B cell (primary cell): Measurements from ENCODE around the gene ZNF181. TPM values are rescaled to one million over a fixed set of nuclear protein-coding genes. Genes with fewer than 3 reads are reported as not detected.

Experiments
- ATAC-seq: fragments of 200-7000 bp; cut with Tn5 transposase; one replicate; pipeline ENCODE4 v1.10.0; 2021; ENCODE audit warnings: low read depth, mild to moderate bottlenecking, moderate number of reproducible peaks, moderate library complexity
- CTCF ChIA-PET: fragments of 350-600 bp; sonication (Branson Sonifier 250); formaldehyde crosslinking; loops from one replicate; lab custom pipeline; 2021; ENCODE audit warnings: antibody characterized with exemption, inconsistent platforms; lab: Charles Lee
- POLR2A ChIA-PET: fragments of 350-600 bp; sonication (Branson Sonifier 250); formaldehyde crosslinking; loops from one replicate; lab custom pipeline; 2021; ENCODE audit warnings: antibody characterized with exemption; lab: Charles Lee
- DNase-seq: peaks from one replicate; pipeline ENCODE4 v3.0.0; 2013
- H2AFZ ChIP-seq: 2 replicates; pipeline ENCODE4 v1.6.1; 2012; ENCODE audit warnings: mild to moderate bottlenecking, low read depth, low read length; ENCODE audit not compliant: insufficient read depth, poor library complexity, severe bottlenecking
- H3K27ac ChIP-seq, 2 donors: 1 replicate in 1 of 2; 2 replicates in 1 of 2; pipeline ENCODE4 v1.5.1; 2012 to 2013; ENCODE audit warnings: low read length in 2 of 2, mild to moderate bottlenecking in 2 of 2, moderate library complexity in 1 of 2
- H3K27me3 ChIP-seq, 4 experiments: fragments of 200-600 bp in 1 of 4; sonication (generic) in 1 of 4; replicated peaks in 1 of 4; 1 replicate in 2 of 4; 2 replicates in 2 of 4; pipeline versions ENCODE4 v1.6.1 to v1.7.0; 2013 to 2016; ENCODE audit warnings: low read length in 3 of 4, mild to moderate bottlenecking in 2 of 4, mixed read lengths in 1 of 4, moderate library complexity in 1 of 4; ENCODE audit not compliant: insufficient read depth in 4 of 4, control insufficient read depth in 3 of 4; ENCODE audit errors: control extremely low read depth in 1 of 4
- H3K36me3 ChIP-seq, 2 experiments: replicated peaks in 1 of 2; 1 replicate in 1 of 2; 2 replicates in 1 of 2; pipeline versions ENCODE4 v1.6.1 to v1.7.1; 2013; ENCODE audit warnings: low read length in 1 of 2; ENCODE audit not compliant: insufficient read depth in 2 of 2, control insufficient read depth in 1 of 2; ENCODE audit errors: control extremely low read depth in 1 of 2, extremely low read depth in 1 of 2
- H3K4me1 ChIP-seq, 2 donors: fragments of 200-600 bp in 1 of 2; sonication (generic) in 1 of 2; 1 replicate in 1 of 2; 2 replicates in 1 of 2; pipeline versions ENCODE4 v1.5.1 to v1.6.1; 2013 to 2017; ENCODE audit warnings: low read length in 2 of 2; ENCODE audit not compliant: control insufficient read depth in 2 of 2, insufficient read depth in 2 of 2
- H3K4me2 ChIP-seq: replicated peaks from 2 replicates; pipeline ENCODE3; 2012; ENCODE audit warnings: mild to moderate bottlenecking, low read depth, low read length; ENCODE audit not compliant: poor library complexity, severe bottlenecking
- H3K4me3 ChIP-seq, 5 experiments: fragments of 200-600 bp in 1 of 5; sonication (generic) in 1 of 5; 1 replicate in 3 of 5; 2 replicates in 2 of 5; pipeline versions ENCODE4 v1.5.1 to v1.7.0; 2011 to 2016; ENCODE audit warnings: low read length in 4 of 5, mild to moderate bottlenecking in 4 of 5, low read depth in 2 of 5, control low read depth in 1 of 5, moderate library complexity in 1 of 5; ENCODE audit not compliant: insufficient read depth in 1 of 5; ENCODE audit errors: control extremely low read depth in 1 of 5, extremely low read depth in 1 of 5
- H3K79me2 ChIP-seq: fragments of 200-600 bp; sonication (generic); one replicate; pipeline ENCODE4 v1.6.0; 2016; ENCODE audit warnings: low read length; ENCODE audit not compliant: control insufficient read depth, insufficient read depth
- H3K9ac ChIP-seq: fragments of 200-600 bp; sonication (generic); 2 replicates; pipeline ENCODE4 v1.6.1; 2017; ENCODE audit warnings: mild to moderate bottlenecking, low read length, moderate library complexity
- H3K9me3 ChIP-seq, 3 donors: one replicate each; pipeline versions ENCODE4 v1.6.1 to v1.7.1; 2013; ENCODE audit warnings: low read length in 2 of 3; ENCODE audit not compliant: control insufficient read depth in 2 of 3, insufficient read depth in 1 of 3; ENCODE audit errors: control extremely low read depth in 1 of 3
- H4K20me1 ChIP-seq: 2 replicates; pipeline ENCODE4 v1.6.0; 2012; ENCODE audit warnings: mild to moderate bottlenecking, low read length; ENCODE audit not compliant: insufficient read depth, control insufficient read depth, poor library complexity, severe bottlenecking
- H3K27ac Mint-ChIP-seq: one replicate; pipeline ENCODE4 v1.8.0; 2021; ENCODE audit warnings: mixed read lengths
- H3K27me3 Mint-ChIP-seq: one replicate; pipeline ENCODE4 v1.8.0; 2021; ENCODE audit warnings: mixed read lengths
- H3K4me1 Mint-ChIP-seq: one replicate; pipeline ENCODE4 v1.8.0; 2021; ENCODE audit warnings: mixed read lengths
- H3K4me3 Mint-ChIP-seq: one replicate; pipeline ENCODE4 v1.8.0; 2021; ENCODE audit warnings: mixed read lengths
- H3K9me3 Mint-ChIP-seq: one replicate; pipeline ENCODE4 v1.8.0; 2022; ENCODE audit warnings: mixed read lengths; ENCODE audit not compliant: insufficient read depth
- CTCF ChIP-seq: fragments of 200-600 bp; IDR thresholded peaks from one replicate; pipeline ENCODE4 v1.8.0; 2022; ENCODE audit warnings: antibody characterized with exemption, mild to moderate bottlenecking
- EZH2 ChIP-seq: IDR thresholded peaks from 2 replicates; pipeline ENCODE4 v1.6.1; 2012; ENCODE audit warnings: borderline replicate concordance, low read depth, mild to moderate bottlenecking, moderate library complexity, low read length; ENCODE audit not compliant: insufficient read depth, poor library complexity, severe bottlenecking
- WGBS: methylation state at CpG from one replicate; pipeline ENCODE4 v1.1.5; 2013; ENCODE audit warnings: missing lambda C conversion rate; ENCODE audit not compliant: insufficient coverage; 5-methylcytosine and 5-hydroxymethylcytosine counted together
- intact Hi-C: fragments of 100-400 bp; cut with micrococcal nuclease; formaldehyde crosslinking; loops from one replicate; pipeline ENCODE4 v1.10.0; 2022
- polyA plus RNA-seq: library from polyadenylated mRNA; depleted of rRNA; stranded (reverse); fragments of >200 nt; gene quantifications from 2 replicates; pipeline ENCODE4 v1.2.3, GENCODE V29; 2012
- total RNA-seq, 2 donors: library from RNA; stranded (reverse); fragments of 120-200 nt in 1 of 2; gene quantifications; 1 replicate in 1 of 2; 2 replicates in 1 of 2; pipeline versions ENCODE4 v1.2.3 to v1.2.4, GENCODE V29; 2013 to 2022

The ZNF181 gene
- total and polyA plus RNA-seq, 2 donors (not counting 1 experiment from before 2014, with no cell fraction given), result 11.7 to 13.8 TPM

- H3K9me3 ChIP-seq, result peaks cover 2 to 18% (median 8%) of the 10 kb centered on the region in 3 donors
- H3K27me3 ChIP-seq, result peaks cover 0 to 12% (median 4%) of the 10 kb centered on the region in 4 experiments
- H3K4me1 Mint-ChIP-seq, result no peaks in the 10 kb centered on the region
- peaks cover 9% of the 10 kb centered on the region for H3K9me3 Mint-ChIP-seq
- ChIA-PET POLR2A (no interaction called here), CTCF (interaction anchor here (0.9 to 9.1 kb wide), 11 partner anchors 10 to 934 kb away, joined by 3 to 111 read pairs (median 4); no protein-coding TSS in a partner anchor)
- intact Hi-C loops, result loop anchor here (1.0 to 10.0 kb wide), 3 partner anchors 35 to 1477 kb away; partner anchors contain the start of genes SCGB2B2 and ZNF302
- ATAC-seq, result no peak
- no peak overlapping the region for H2AFZ ChIP-seq
- H3K27me3 Mint-ChIP-seq, result peaks cover 29% of the 10 kb centered on the region
- no peak overlapping the region for H3K4me3 ChIP-seq
- no peak overlapping the region for H3K9ac ChIP-seq
- H3K27ac Mint-ChIP-seq, result no peak overlapping the region
- no peak overlapping the region for H3K27ac ChIP-seq
- no peaks in the 10 kb centered on the region for H3K4me1 ChIP-seq
- no peak for TF ChIP-seq EZH2
- no peak for TF ChIP-seq CTCF
- H3K36me3 ChIP-seq, result no peaks in the 10 kb centered on the region
- H3K4me2 ChIP-seq, result no peak overlapping the region
- H3K79me2 ChIP-seq, result no peaks in the 10 kb centered on the region
- H4K20me1 ChIP-seq, result no peaks in the 10 kb centered on the region
- no peak for DNase-seq
- H3K4me3 Mint-ChIP-seq, result no peak overlapping the region
- 65% methylated on average over 4 of the region's 6 CpGs for WGBS
These were observed 22.2 kb upstream of the ZNF181 start for GRCh38 chr19:34711890-34712289.
